GM20000 (cell line): ENCODE data around the gene SLC44A5.
"Not testable (repeated sequence)": the region's sequence is repeated elsewhere in the genome, so short reads cannot be mapped to it uniquely, and the experiment has no call there.

ENCODE experiments used
- DNase-seq: peaks from one replicate; pipeline ENCODE4 v3.0.0; 2012; ENCODE audit warnings: low spot score
- CTCF ChIP-seq: IDR thresholded peaks from 2 replicates; pipeline ENCODE4 v1.5.1; 2012; ENCODE audit warnings: mild to moderate bottlenecking, control low read depth; ENCODE audit errors: extremely low read depth, missing control alignments

SLC44A5 gene

GRCh38 chr1:75396260-75396659 is 214.7 kb downstream of the SLC44A5 start:
- no peak for TF ChIP-seq CTCF
- no peak for DNase-seq

- TF ChIP-seq CTCF, result no peak
- no peak for DNase-seq
Observed at GRCh38 chr1:75394386-75395139, 216.4 kb downstream of the SLC44A5 start.

GRCh38 chr1:75392278-75392677 is 218.6 kb downstream of the SLC44A5 start:
- no peak for TF ChIP-seq CTCF
- no peak for DNase-seq

- not testable (repeated sequence) for DNase-seq
Observed at GRCh38 chr1:75375476-75376447, 235.2 kb downstream of the SLC44A5 start.

- no peak for DNase-seq
- no peak for TF ChIP-seq CTCF
Observed at GRCh38 chr1:75373542-75374159, 237.3 kb downstream of the SLC44A5 start.

GRCh38 chr1:75366595-75366994 is 244.3 kb downstream of the SLC44A5 start:
- no peak for TF ChIP-seq CTCF
- no peak for DNase-seq

- TF ChIP-seq CTCF, result no peak
- no peak for DNase-seq
Observed at GRCh38 chr1:75361260-75361659, 249.7 kb downstream of the SLC44A5 start.

GRCh38 chr1:75354267-75354666 is 256.6 kb downstream of the SLC44A5 start:
- not testable (repeated sequence) for DNase-seq
